Neural cell (in vitro differentiated cells): Measurements from ENCODE around the gene CSNK2A3. TPM values are rescaled to one million over a fixed set of nuclear protein-coding genes. Genes with fewer than 3 reads are reported as not detected.

Experiments used
- H2AFZ ChIP-seq: fragments of 200-600, 300-800 bp; sonication (generic), shearing (Covaris generic); 2 replicates; pipeline ENCODE4 v1.6.0; 2014; ENCODE audit warnings: low read depth, mild to moderate bottlenecking, antibody characterized with exemption, low read length, moderate library complexity
- H3F3A ChIP-seq: fragments of 200-600 bp; shearing (Covaris generic); 2 replicates; pipeline ENCODE4 v1.6.1; 2016; ENCODE audit warnings: mild to moderate bottlenecking, moderate library complexity, mixed read lengths, antibody characterized with exemption, low read length; ENCODE audit not compliant: insufficient read depth, poor library complexity, severe bottlenecking
- H3K27ac ChIP-seq: fragments of 200-600, 300-800 bp; sonication (generic), shearing (Covaris generic); 2 replicates; pipeline ENCODE4 v1.5.1; 2014; ENCODE audit warnings: mild to moderate bottlenecking, low read length, moderate library complexity
- H3K27me3 ChIP-seq: fragments of 300-800, 200-600 bp; sonication (generic), shearing (Covaris generic); 2 replicates; pipeline ENCODE4 v1.6.0; 2014; ENCODE audit warnings: mild to moderate bottlenecking, low read depth, low read length, moderate library complexity; ENCODE audit not compliant: insufficient read depth
- H3K36me3 ChIP-seq: fragments of 300-800, 200-600 bp; sonication (generic), shearing (Covaris generic); 2 replicates; pipeline ENCODE4 v1.5.1; 2014; ENCODE audit warnings: mild to moderate bottlenecking, antibody characterized with exemption, low read length, moderate library complexity; ENCODE audit not compliant: insufficient read depth
- H3K4me2 ChIP-seq: fragments of 300-800, 200-600 bp; sonication (generic), shearing (Covaris generic); 2 replicates; pipeline ENCODE4 v1.6.0; 2014; ENCODE audit warnings: mild to moderate bottlenecking, low read length
- H3K4me3 ChIP-seq: fragments of 300-800, 200-600 bp; sonication (generic), shearing (Covaris generic); 2 replicates; pipeline ENCODE4 v1.5.1; 2014; ENCODE audit warnings: mild to moderate bottlenecking, low read length, moderate library complexity
- H3K79me2 ChIP-seq: fragments of 200-600 bp; shearing (Covaris generic); replicated peaks from 2 replicates; pipeline ENCODE4 v1.6.0; 2014; ENCODE audit warnings: mild to moderate bottlenecking, low read length, moderate library complexity; ENCODE audit not compliant: insufficient read depth
- H3K9ac ChIP-seq: fragments of 300-800, 200-600 bp; sonication (generic), shearing (Covaris generic); 2 replicates; pipeline ENCODE4 v1.6.1; 2016; ENCODE audit warnings: mild to moderate bottlenecking, low read length, mixed read lengths
- H3K9me2 ChIP-seq: fragments of 200-600 bp; shearing (Covaris generic); 2 replicates; pipeline ENCODE4 v1.6.1; 2016; ENCODE audit warnings: mild to moderate bottlenecking, low read length, mixed read lengths; ENCODE audit not compliant: insufficient read depth
- H3K9me3 ChIP-seq: fragments of 200-600, 300-800 bp; sonication (generic), shearing (Covaris generic); 2 replicates; pipeline ENCODE4 v1.6.1; 2016; ENCODE audit warnings: mild to moderate bottlenecking, mixed run types, low read length, moderate library complexity, mixed read lengths
- H4K20me1 ChIP-seq: fragments of 200-600 bp; shearing (Covaris generic); 2 replicates; pipeline ENCODE4 v1.6.1; 2016; ENCODE audit warnings: mild to moderate bottlenecking, mixed run types; ENCODE audit not compliant: insufficient read depth
- CTCF ChIP-seq: fragments of 450-650 bp; IDR thresholded peaks from 2 replicates; pipeline ENCODE4 v1.5.1; 2014; ENCODE audit warnings: antibody characterized with exemption, mild to moderate bottlenecking, moderate library complexity; ENCODE audit not compliant: poor library complexity, severe bottlenecking
- EP300 ChIP-seq: fragments of 450-650 bp; conservative IDR thresholded peaks from 2 replicates; pipeline ENCODE4 v1.6.1; 2014; ENCODE audit warnings: antibody characterized with exemption, mild to moderate bottlenecking, moderate library complexity; ENCODE audit not compliant: poor library complexity, severe bottlenecking
- EZH2 ChIP-seq: fragments of 200-600, 300-800 bp; shearing (Covaris generic), sonication (generic); IDR thresholded peaks from 2 replicates; pipeline ENCODE4 v1.6.1; 2014; ENCODE audit warnings: antibody characterized with exemption, low read length, borderline replicate concordance, mild to moderate bottlenecking; ENCODE audit not compliant: insufficient read depth, poor library complexity, severe bottlenecking
- MXI1 ChIP-seq: fragments of 450-650 bp; conservative IDR thresholded peaks from 2 replicates; pipeline ENCODE4 v1.6.1; 2014; ENCODE audit warnings: antibody characterized with exemption, mild to moderate bottlenecking; ENCODE audit not compliant: poor library complexity, severe bottlenecking
- POLR2AphosphoS5 ChIP-seq: IDR thresholded peaks from 2 replicates; pipeline ENCODE4 v1.6.1; 2012
- RAD21 ChIP-seq: fragments of 450-650 bp; conservative IDR thresholded peaks from 2 replicates; pipeline ENCODE4 v1.6.1; 2014; ENCODE audit warnings: antibody characterized with exemption, mild to moderate bottlenecking, moderate library complexity
- SMC3 ChIP-seq: fragments of 450-650 bp; conservative IDR thresholded peaks from 2 replicates; pipeline ENCODE4 v1.6.1; 2014; ENCODE audit warnings: antibody characterized with exemption, mild to moderate bottlenecking, moderate library complexity; ENCODE audit not compliant: poor library complexity
- TAF1 ChIP-seq: IDR thresholded peaks from 2 replicates; pipeline ENCODE4 v1.6.1; 2012; ENCODE audit warnings: low read depth
- polyA plus RNA-seq: library from polyadenylated mRNA; depleted of rRNA; stranded (reverse); fragments of >200 nt; gene quantifications from 2 replicates; pipeline ENCODE4 v1.2.3, GENCODE V29; 2014
- TF ChIP-seq, protein P1 (sequence below): IDR thresholded peaks from 2 replicates; pipeline ENCODE4 v1.6.1; 2012; ENCODE audit warnings: borderline replicate concordance

CSNK2A3 gene
- polyA plus RNA-seq, 1 donor from 2014 or later = 2.1 TPM

GRCh38 chr11:11373934-11374333, 20.9 kb upstream of the CSNK2A3 start:
- Histone ChIP-seq H3K4me2 (no peak overlapping the region), H3K9me3 (no peaks in the 10 kb centered on the region), H3K9me2 (no peaks in the 10 kb centered on the region), H3K27me3 (no peaks in the 10 kb centered on the region), H2AFZ (no peak overlapping the region), H3K9ac (no peak overlapping the region), H3K79me2 (no peaks in the 10 kb centered on the region), H3F3A (no peaks in the 10 kb centered on the region), H3K36me3 (no peaks in the 10 kb centered on the region), H3K4me3 (no peak overlapping the region), H4K20me1 (no peaks in the 10 kb centered on the region), H3K27ac (no peak overlapping the region)
- TF ChIP-seq, protein P1, sequence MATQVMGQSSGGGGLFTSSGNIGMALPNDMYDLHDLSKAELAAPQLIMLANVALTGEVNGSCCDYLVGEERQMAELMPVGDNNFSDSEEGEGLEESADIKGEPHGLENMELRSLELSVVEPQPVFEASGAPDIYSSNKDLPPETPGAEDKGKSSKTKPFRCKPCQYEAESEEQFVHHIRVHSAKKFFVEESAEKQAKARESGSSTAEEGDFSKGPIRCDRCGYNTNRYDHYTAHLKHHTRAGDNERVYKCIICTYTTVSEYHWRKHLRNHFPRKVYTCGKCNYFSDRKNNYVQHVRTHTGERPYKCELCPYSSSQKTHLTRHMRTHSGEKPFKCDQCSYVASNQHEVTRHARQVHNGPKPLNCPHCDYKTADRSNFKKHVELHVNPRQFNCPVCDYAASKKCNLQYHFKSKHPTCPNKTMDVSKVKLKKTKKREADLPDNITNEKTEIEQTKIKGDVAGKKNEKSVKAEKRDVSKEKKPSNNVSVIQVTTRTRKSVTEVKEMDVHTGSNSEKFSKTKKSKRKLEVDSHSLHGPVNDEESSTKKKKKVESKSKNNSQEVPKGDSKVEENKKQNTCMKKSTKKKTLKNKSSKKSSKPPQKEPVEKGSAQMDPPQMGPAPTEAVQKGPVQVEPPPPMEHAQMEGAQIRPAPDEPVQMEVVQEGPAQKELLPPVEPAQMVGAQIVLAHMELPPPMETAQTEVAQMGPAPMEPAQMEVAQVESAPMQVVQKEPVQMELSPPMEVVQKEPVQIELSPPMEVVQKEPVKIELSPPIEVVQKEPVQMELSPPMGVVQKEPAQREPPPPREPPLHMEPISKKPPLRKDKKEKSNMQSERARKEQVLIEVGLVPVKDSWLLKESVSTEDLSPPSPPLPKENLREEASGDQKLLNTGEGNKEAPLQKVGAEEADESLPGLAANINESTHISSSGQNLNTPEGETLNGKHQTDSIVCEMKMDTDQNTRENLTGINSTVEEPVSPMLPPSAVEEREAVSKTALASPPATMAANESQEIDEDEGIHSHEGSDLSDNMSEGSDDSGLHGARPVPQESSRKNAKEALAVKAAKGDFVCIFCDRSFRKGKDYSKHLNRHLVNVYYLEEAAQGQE = no peak
- TF ChIP-seq POLR2AphosphoS5 = no peak
- no peak for TF ChIP-seq MXI1
- no peak for TF ChIP-seq TAF1
- TF ChIP-seq RAD21 = no peak
- no peak for TF ChIP-seq EP300
- no peak for TF ChIP-seq CTCF
- TF ChIP-seq SMC3 = no peak
- TF ChIP-seq EZH2 = no peak

DNA sequence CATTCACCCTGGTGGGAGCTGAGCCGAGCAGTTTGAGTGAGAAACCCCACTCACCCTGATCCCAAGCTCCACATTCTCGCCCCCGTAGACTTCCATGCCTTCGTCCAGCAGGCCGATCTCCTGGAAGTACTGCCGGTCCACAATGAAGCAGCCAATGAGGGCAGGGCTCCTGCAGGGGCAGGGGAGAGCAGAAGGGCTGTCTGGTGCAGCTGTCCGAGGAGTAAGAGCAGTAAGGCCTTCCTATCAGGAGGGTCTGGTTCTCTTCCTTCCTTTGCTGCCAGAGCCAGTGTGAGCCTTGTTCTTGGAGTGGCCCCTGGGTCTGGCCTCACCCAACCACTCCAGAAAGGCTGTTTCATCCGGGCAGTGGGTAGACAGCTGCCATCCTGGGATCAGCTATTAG, 19.4 kb upstream of the CSNK2A3 start:
- no peak overlapping the region for H3K27ac ChIP-seq
- no peak overlapping the region for H2AFZ ChIP-seq
- no peaks in the 10 kb centered on the region for H3K36me3 ChIP-seq
- TF ChIP-seq SMC3 (no peak), MXI1 (no peak), EP300 (no peak), RAD21 (no peak), POLR2AphosphoS5 (no peak), CTCF (no peak), TAF1 (no peak), EZH2 (no peak)
- TF ChIP-seq, protein P1 = no peak
- H3K9me3 ChIP-seq = no peaks in the 10 kb centered on the region
- H3K27me3 ChIP-seq = no peaks in the 10 kb centered on the region
- no peaks in the 10 kb centered on the region for H3K9me2 ChIP-seq
- H3K79me2 ChIP-seq = no peaks in the 10 kb centered on the region
- no peak overlapping the region for H3K9ac ChIP-seq
- H4K20me1 ChIP-seq = no peaks in the 10 kb centered on the region
- no peaks in the 10 kb centered on the region for H3F3A ChIP-seq
- H3K4me3 ChIP-seq = no peak overlapping the region
- H3K4me2 ChIP-seq = no peak overlapping the region
